T47D (cell line): Measurements from ENCODE around the gene NPAS3.

Experiments used
- DNase-seq, 2 experiments: peaks; one replicate each; pipeline versions ENCODE4 v3.0.0 to v3.0.0-alpha.2; 2011 to 2012; ENCODE audit warnings: low read depth in 1 of 2, low spot score in 1 of 2
- JUND ChIP-seq: IDR thresholded peaks from 2 replicates; pipeline ENCODE4 v1.6.1; 2012; ENCODE audit warnings: low read depth
- in situ Hi-C: cut with HindIII; loops from 2 replicates; pipeline ENCODE4 v1.10.0; 2016; ENCODE audit warnings: low sequenced_read_pairs, low pct_unique_long_range_greater_than_20kb

NPAS3 gene

DNA sequence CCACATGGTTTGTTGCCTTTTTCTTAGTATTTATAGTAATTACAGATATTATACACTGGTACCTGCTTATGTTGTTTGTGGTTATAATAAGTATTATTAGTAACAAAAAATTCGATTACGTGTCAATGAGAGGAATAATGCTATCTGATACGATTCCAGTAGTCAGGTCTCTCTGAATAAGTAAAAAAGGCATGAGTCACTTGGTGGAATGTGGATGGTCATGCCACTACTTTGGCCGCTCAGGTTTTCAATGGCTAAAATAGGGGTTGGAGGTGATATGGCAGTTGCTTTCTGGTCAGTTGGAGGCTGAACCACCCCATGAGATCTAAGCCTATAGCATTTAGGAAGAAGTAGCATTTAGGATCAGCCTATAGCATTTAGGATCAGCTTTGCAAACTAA, 255.9 kb downstream of the NPAS3 start:
- in situ Hi-C loops: no loop called here
- DNase-seq: no peak
- TF ChIP-seq JUND: no peak

DNA sequence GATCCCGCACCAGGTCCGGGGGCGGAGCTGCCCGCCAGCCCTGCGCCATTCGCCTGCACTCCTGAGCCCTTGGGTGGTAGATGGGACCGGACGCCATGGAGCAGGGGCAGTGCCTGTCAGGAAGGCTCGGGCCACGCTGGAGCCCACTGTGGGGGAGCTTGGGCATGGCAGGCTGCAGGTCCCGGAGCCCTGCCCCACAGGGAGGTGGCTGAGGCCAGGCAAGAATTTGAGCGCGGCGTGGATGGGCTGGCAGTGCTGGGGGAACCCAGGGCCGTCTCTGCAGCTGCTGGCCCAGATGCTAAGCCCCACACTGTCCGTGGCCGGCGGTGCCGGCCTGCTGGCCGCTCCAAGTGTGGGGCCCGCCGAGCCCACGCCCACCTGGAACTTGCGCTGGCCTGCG, 260.0 kb downstream of the NPAS3 start:
- in situ Hi-C loops: no loop called here
- no peak for TF ChIP-seq JUND

DNA sequence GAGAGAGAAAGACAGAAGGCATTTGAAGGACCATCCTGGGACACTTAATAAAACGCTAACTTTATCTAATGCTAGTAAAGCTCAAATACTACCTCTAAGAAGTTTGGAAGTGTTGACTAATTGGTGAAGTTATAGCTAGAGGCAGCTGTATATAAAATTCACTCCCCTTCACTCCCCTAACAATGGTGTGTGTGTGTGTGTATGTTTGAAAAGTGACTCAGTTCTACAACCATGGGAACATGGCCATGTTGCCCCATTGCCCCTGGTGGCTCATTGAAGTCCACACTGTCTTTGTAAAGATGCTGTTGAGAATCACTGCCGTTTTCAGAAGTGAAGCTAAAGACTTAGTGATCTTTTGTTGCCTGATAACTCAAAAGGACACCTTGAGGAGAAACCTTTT, 262.4 kb downstream of the NPAS3 start:
- no peak for DNase-seq
- in situ Hi-C loops: no loop called here
- no peak for TF ChIP-seq JUND

More for the DNA sequence above, 260.0 kb downstream of the NPAS3 start:
- DNase-seq: no peak

DNA sequence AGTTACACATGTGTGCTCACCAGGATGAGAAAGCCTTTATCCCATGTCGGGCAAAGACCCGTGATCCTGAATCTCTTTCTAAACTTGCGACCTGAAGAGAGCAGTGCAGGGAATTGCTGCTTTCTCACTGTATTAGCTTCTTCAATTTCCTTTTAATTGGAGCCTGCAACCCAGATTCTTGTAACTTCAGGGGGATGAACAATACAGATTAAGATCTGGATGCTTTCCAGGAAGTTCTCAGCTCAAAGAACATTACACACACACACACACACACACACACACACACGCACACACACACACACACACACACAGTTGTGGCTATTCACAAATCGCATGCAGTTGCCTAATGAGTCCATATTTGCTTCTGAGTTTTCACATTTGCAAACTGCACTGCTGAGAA, 268.3 kb downstream of the NPAS3 start:
- no peak for TF ChIP-seq JUND
- DNase-seq: no peak
- in situ Hi-C loops: no loop called here

DNA sequence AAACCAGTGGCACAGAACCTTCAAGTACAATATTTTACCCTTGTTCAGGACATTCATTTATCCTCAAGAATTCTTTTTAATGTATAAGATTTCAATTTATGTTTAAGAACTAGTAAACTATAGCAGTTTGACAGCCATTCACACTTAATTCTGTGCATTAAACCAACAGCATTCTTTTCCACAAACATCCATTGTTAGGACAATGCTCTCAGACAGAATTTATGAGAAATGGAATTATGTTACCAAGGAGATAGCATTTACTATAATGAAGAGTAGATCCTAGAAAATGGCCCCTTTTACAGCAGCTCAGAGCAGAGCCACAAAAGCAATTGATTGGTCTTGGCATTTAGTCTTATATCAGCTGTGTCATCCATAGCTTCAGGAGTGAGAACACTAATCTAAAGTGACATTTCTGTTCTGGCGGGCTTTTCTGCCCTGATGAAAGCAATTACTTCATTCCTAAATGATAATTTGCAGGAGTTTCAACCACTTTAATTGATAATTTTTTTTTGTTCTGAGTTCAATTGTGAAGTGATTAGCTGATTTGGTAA, 268.9 kb downstream of the NPAS3 start:
- DNase-seq: no peak
- TF ChIP-seq JUND: no peak

GRCh38 chr14:33210311-33210710, 271.6 kb downstream of the NPAS3 start:
- in situ Hi-C loops: no loop called here
- no peak for TF ChIP-seq JUND
- DNase-seq: peak; percentile 7 to 54

More for the DNA sequence above, 268.9 kb downstream of the NPAS3 start:
- in situ Hi-C loops: no loop called here

DNA sequence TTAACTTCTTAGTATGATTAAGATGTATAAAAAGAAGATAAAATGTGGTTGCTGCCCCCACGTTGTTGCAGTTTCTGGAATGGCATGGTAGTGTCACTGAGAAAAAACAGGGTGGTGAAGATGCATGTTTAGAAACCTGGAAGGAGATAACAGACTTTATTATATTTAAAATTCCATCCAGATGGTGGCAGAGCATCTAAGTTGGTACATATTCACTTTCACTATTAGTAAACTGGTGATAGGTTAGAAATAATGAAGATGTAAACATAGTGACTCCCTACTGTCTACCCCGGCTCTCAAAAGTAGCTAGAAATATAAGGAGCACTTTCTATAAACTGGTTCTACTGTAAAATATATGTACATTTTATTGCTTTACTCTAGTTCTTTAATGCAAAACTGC, 279.3 kb downstream of the NPAS3 start:
- no peak for DNase-seq
- in situ Hi-C loops: no loop called here
- TF ChIP-seq JUND: no peak

- in situ Hi-C loops: no loop called here
- DNase-seq: no peak
- no peak for TF ChIP-seq JUND
Observed at GRCh38 chr14:33219957-33220356, 281.3 kb downstream of the NPAS3 start.

DNA sequence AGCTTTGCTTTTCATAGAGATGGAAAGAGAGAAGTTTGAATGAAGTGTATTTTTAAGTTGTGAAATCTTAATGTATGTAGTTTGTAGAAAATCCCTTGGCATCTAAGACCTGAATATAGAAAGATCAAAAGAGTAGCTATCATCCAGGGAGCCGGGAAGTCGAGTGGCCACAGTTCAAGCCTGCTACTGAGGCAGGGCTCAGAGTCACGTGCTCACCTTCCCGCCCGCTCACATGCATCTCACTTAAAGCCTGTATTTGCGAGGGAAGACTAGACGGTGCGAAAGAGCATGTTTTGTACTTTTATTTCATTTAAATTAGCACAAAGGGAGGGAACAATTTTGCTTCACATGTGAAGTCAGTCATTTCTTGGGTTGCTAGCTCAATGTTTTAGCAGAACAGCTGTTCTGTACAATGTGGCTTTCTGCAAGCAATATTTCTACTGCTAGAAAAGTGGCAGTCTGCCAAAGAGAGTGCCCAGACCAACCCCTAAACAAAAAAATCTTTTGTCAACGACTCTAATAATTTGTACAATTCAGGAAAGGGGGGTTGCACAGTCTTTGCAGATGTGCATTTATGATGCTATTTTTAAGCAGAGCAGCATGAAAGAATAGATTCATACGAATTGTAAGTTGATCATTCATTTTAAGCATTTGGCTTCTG, 290.7 kb downstream of the NPAS3 start:
- in situ Hi-C loops: no loop called here
- TF ChIP-seq JUND: no peak
- DNase-seq: no peak

DNA sequence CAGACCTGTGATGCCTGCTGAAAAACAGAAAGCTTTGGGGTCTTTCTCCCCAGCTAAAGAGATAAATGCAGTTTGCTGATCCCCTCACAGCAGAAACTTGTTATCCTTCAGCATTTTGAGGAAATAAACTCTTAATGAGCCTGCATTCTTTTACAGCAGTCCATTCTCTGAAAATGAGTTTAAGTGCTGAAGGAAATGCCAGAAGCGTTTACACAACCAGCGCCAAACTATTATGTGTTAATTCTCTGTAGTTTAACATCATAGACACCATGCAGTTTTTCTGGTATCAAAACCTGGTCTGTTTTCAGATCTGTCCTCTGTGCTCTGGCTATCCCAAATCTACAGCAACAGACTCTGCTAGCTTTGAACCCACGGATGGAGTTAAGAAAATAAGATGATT, 291.3 kb downstream of the NPAS3 start:
- no peak for DNase-seq
- in situ Hi-C loops: no loop called here
- TF ChIP-seq JUND: no peak

DNA sequence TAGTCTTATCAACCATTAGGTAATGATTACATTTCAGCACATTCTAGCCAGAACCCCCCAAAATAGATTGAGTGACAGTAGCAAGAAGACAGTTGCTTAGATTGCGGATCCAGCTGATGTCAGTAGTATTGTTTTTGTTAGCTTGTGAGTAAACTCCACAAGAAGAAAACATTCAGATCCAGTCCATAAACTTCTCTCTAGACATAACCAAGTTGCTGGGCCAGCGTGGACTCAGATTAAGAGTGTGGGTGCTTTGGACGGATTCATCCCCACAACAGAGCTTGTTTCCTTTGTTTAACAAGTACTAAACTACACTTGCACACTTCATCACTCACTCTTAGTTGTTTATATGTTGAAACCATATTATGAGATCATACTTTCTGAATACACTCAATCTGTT, 293.4 kb downstream of the NPAS3 start:
- in situ Hi-C loops: no loop called here
- DNase-seq: no peak
- TF ChIP-seq JUND: no peak

DNA sequence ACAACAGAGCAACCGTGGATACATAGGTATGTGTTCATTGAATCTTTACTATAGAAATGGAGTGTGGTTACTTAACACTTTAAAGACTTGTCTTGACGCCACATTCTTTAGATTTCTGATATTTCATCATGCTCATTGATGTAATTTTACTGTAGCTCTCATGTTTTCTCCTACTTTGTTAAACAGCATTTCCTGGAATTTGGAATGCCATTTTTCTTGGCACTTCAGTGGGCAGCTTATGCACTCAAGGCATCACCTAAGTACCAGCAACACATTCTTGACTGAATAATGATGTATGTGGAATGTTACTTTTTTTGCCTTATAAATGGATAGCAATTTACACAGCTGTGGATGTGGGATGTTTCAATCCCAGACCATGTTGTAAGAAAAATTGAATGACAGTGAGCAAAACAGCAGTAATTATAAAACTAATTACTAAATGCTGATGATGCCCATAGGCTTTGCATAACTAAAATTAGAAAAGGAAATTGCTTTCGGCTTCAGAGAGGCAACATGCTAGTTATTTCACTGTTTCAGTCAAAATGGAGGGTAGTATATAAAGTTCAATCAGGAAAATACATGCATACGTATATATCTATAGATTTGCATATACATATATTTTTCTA, 298.5 kb downstream of the NPAS3 start:
- DNase-seq: no peak
- no peak for TF ChIP-seq JUND
- in situ Hi-C loops: no loop called here

- in situ Hi-C loops: no loop called here
- DNase-seq: no peak
- no peak for TF ChIP-seq JUND
Observed at GRCh38 chr14:33239465-33239864, 300.8 kb downstream of the NPAS3 start.
